ENCODE data around the gene BFSP1. TPM values are rescaled to one million over a fixed set of nuclear protein-coding genes. Genes with fewer than 3 reads are reported as not detected.

Gene BFSP1
- total RNA-seq, 1 donor: 4.7 TPM

DNA sequence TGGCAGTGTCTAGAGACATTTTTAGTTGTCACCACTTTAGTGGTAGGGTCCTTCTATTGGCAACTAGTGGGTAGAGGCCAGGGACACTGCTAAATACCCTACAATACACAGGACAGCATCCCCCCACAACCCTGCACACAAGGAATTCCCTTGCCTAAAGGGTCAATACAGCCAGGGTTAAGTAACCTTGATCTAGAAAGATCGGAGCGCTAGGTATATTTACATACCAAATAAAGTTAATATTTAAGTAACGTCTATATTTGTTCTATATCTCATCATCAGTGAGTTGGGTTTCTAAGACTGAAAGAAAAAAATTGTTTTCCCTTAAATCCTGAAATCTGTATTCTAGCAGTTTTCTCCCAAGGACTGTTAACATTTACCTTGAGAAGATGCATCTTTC lies 16.1 kb downstream of the BFSP1 start:
- TF ChIP-seq, protein P1, sequence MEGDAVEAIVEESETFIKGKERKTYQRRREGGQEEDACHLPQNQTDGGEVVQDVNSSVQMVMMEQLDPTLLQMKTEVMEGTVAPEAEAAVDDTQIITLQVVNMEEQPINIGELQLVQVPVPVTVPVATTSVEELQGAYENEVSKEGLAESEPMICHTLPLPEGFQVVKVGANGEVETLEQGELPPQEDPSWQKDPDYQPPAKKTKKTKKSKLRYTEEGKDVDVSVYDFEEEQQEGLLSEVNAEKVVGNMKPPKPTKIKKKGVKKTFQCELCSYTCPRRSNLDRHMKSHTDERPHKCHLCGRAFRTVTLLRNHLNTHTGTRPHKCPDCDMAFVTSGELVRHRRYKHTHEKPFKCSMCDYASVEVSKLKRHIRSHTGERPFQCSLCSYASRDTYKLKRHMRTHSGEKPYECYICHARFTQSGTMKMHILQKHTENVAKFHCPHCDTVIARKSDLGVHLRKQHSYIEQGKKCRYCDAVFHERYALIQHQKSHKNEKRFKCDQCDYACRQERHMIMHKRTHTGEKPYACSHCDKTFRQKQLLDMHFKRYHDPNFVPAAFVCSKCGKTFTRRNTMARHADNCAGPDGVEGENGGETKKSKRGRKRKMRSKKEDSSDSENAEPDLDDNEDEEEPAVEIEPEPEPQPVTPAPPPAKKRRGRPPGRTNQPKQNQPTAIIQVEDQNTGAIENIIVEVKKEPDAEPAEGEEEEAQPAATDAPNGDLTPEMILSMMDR (IDR thresholded peaks at IDR 0.05; ENCODE audit: insufficient read depth, low read depth, low read length): no peak
- H3K4me3 ChIP-seq (ENCODE audit: low read depth, low read length): no peak overlapping the region
- DNase-seq (ENCODE audit: low read depth): no peak

- TF ChIP-seq, protein P1 (IDR thresholded peaks at IDR 0.05; ENCODE audit: insufficient read depth, low read depth, low read length): no peak
- no peak for DNase-seq (ENCODE audit: low read depth)
- H3K4me3 ChIP-seq (ENCODE audit: low read depth, low read length): no peak overlapping the region
Measured at GRCh38 chr20:17513939-17514338, 17.2 kb downstream of the BFSP1 start.

DNA sequence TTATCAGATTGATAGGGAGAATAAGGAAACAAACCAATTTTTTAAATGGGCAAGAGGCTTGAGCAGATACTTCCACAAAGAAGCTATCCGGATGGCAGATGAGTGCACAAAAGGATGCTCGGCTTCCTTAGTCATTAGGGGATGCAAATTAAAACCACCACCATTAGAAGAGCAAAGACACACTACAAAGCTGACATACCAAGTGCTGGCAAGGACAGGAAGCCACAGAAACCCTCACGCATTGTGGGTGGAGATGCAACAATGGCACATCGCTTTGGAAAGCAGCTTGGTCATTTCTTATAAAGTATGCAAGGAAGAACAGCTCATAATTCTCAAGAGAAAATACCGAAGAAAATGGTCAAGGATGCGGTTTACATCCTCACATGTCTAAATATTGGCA lies 19.8 kb downstream of the BFSP1 start:
- no peak overlapping the region for H3K4me3 ChIP-seq (ENCODE audit: low read depth, low read length)
- no peak for DNase-seq (ENCODE audit: low read depth)
- TF ChIP-seq, protein P1 (IDR thresholded peaks at IDR 0.05; ENCODE audit: insufficient read depth, low read depth, low read length): no peak

- no peak for DNase-seq (ENCODE audit: low read depth)
- H3K4me3 ChIP-seq (ENCODE audit: low read depth, low read length): no peak overlapping the region
- TF ChIP-seq, protein P1 (IDR thresholded peaks at IDR 0.05; ENCODE audit: insufficient read depth, low read depth, low read length): no peak
Measured at GRCh38 chr20:17510548-17510947, 20.6 kb downstream of the BFSP1 start.

GRCh38 chr20:17508756-17509155 lies 22.4 kb downstream of the BFSP1 start:
- TF ChIP-seq, protein P1 (IDR thresholded peaks at IDR 0.05; ENCODE audit: insufficient read depth, low read depth, low read length): no peak
- DNase-seq (ENCODE audit: low read depth): no peak
- H3K4me3 ChIP-seq (ENCODE audit: low read depth, low read length): no peak overlapping the region

DNA sequence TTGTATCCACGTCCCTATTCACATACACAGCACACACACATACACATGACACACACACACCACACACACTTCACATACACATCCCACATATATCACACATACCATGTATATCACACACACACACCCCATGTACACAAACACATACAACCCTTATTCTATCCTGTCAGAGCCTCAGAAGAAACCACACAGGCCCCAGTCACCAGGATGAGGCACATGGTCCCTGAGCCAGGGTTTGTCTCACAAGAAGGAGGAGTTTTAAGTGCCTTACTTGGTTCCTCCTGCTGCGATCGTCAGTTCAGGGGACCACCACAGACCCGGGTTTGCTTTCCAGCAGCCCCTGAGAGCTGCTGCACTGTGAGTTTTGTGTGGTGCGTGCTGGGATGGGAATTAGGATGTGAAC lies 23.6 kb downstream of the BFSP1 start:
- no peak overlapping the region for H3K4me3 ChIP-seq (ENCODE audit: low read depth, low read length)
- TF ChIP-seq, protein P1 (IDR thresholded peaks at IDR 0.05; ENCODE audit: insufficient read depth, low read depth, low read length): no peak
- DNase-seq (ENCODE audit: low read depth): no peak

DNA sequence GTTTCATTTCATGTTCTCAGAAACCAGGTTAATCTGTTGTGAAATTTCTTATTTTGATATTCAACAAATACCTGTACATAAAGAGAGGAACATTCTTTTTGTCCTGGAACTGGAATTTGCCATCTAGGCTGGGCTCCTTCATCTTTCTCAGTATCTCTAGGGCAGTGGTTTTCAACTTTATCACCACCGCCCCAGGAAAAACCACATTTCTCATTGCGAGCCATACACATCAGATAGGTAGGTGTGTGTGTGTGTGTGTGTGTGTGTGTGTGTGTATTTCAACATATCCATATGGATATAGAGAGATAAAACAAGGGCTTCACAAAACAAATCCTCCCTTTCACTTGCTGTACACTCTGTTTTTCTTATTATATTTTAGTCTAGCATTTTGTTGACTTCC lies 24.1 kb downstream of the BFSP1 start:
- no peak overlapping the region for H3K4me3 ChIP-seq (ENCODE audit: low read depth, low read length)
- TF ChIP-seq, protein P1 (IDR thresholded peaks at IDR 0.05; ENCODE audit: insufficient read depth, low read depth, low read length): no peak
- DNase-seq (ENCODE audit: low read depth): no peak

All from fibroblast of villous mesenchyme (primary cell).